ENCODE measurements around the gene MAD2L1BP.

DNA sequence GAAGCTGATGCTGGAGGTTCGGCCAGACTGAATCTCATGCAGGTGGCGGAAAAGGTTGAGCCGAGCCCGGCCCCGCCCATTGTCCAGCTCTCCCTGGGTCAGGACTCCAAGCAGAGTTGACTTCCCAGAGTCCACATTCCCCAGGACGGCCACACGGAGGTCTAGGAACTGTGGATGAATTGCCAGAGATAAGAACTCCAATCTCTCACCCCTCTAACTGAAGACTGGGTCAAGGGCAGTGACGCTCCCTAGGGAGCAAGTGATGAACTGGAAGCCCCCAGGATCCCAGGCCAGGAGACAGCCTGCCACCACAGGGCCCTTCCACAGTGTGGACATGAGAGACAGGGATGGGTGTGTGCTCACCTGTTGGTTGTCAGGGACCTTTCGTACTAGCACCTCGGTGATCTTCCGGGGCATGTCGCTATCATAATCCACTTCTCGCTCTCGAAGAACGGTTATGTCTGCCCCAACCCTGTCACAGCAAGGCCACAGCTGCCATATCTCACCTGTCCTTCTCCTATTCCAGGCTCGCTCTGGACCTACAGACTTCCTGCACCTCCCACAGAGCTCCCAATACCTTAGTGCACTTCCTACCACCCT is 10.1 kb upstream of the MAD2L1BP start:
- TF ChIP-seq, protein P1, sequence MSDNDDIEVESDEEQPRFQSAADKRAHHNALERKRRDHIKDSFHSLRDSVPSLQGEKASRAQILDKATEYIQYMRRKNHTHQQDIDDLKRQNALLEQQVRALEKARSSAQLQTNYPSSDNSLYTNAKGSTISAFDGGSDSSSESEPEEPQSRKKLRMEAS (IDR thresholded peaks at IDR 0.05): no peak
- TF ChIP-seq TCF12 (IDR thresholded peaks at IDR 0.05; ENCODE audit: low read depth): no peak
- TF ChIP-seq ZBTB7A (IDR thresholded peaks at IDR 0.05; ENCODE audit: low read depth): no peak
- no peak for TF ChIP-seq EGR1 (IDR thresholded peaks at IDR 0.05)
- TF ChIP-seq, protein P2, sequence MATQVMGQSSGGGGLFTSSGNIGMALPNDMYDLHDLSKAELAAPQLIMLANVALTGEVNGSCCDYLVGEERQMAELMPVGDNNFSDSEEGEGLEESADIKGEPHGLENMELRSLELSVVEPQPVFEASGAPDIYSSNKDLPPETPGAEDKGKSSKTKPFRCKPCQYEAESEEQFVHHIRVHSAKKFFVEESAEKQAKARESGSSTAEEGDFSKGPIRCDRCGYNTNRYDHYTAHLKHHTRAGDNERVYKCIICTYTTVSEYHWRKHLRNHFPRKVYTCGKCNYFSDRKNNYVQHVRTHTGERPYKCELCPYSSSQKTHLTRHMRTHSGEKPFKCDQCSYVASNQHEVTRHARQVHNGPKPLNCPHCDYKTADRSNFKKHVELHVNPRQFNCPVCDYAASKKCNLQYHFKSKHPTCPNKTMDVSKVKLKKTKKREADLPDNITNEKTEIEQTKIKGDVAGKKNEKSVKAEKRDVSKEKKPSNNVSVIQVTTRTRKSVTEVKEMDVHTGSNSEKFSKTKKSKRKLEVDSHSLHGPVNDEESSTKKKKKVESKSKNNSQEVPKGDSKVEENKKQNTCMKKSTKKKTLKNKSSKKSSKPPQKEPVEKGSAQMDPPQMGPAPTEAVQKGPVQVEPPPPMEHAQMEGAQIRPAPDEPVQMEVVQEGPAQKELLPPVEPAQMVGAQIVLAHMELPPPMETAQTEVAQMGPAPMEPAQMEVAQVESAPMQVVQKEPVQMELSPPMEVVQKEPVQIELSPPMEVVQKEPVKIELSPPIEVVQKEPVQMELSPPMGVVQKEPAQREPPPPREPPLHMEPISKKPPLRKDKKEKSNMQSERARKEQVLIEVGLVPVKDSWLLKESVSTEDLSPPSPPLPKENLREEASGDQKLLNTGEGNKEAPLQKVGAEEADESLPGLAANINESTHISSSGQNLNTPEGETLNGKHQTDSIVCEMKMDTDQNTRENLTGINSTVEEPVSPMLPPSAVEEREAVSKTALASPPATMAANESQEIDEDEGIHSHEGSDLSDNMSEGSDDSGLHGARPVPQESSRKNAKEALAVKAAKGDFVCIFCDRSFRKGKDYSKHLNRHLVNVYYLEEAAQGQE (IDR thresholded peaks at IDR 0.05; ENCODE audit: low read depth): no peak
- no peak for TF ChIP-seq TAF1 (IDR thresholded peaks at IDR 0.05; ENCODE audit: low read depth)
- no peak for TF ChIP-seq CEBPB (IDR thresholded peaks at IDR 0.05)
- TF ChIP-seq EP300 (IDR thresholded peaks at IDR 0.05; ENCODE audit: borderline replicate concordance): no peak
- no peak for TF ChIP-seq RAD21 (IDR thresholded peaks at IDR 0.05; ENCODE audit: low read depth)
- TF ChIP-seq CREB1 (IDR thresholded peaks at IDR 0.05; ENCODE audit: low read depth): no peak
- TF ChIP-seq, protein P3, sequence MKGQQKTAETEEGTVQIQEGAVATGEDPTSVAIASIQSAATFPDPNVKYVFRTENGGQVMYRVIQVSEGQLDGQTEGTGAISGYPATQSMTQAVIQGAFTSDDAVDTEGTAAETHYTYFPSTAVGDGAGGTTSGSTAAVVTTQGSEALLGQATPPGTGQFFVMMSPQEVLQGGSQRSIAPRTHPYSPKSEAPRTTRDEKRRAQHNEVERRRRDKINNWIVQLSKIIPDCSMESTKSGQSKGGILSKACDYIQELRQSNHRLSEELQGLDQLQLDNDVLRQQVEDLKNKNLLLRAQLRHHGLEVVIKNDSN (IDR thresholded peaks at IDR 0.05): no peak
- TF ChIP-seq TEAD4 (IDR thresholded peaks at IDR 0.05): no peak
- TF ChIP-seq YY1 (IDR thresholded peaks at IDR 0.05; ENCODE audit: low read depth): no peak
- TF ChIP-seq NFIC (IDR thresholded peaks at IDR 0.05): no peak

Data from Ishikawa (cell line).